ENCODE measurements around the gene MYO1B. TPM values are rescaled to one million over a fixed set of nuclear protein-coding genes. Genes with fewer than 3 reads are reported as not detected.

The MYO1B gene
- polyA plus RNA-seq, 2 donors: 12.9 to 25.6 TPM

GRCh38 chr2:191432121-191432520 is 186.9 kb downstream of the MYO1B start:
- no peaks in the 10 kb centered on the region for H3K27me3 ChIP-seq (ENCODE audit: control insufficient read depth in 1 of 2, insufficient read depth in 2 of 2, low read length in 2 of 2)
- 87 to 88% methylated on average over 4 of the region's 4 CpGs for WGBS, 2 donors
- no peaks in the 10 kb centered on the region for H3K36me3 ChIP-seq (ENCODE audit: control insufficient read depth in 2 of 2, insufficient read depth in 2 of 2, low read length in 1 of 2)
- no peak overlapping the region for H3K4me3 ChIP-seq (ENCODE audit: low read depth in 1 of 2, low read length in 2 of 2)
- no peak overlapping the region for H3K27ac ChIP-seq (ENCODE audit: low read depth in 2 of 2, low read length in 1 of 2)
- peaks cover 0 to 3% of the 10 kb centered on the region in 2 donors for H3K9me3 ChIP-seq (ENCODE audit: control insufficient read depth in 2 of 2, insufficient read depth in 1 of 2, low read depth in 1 of 2, low read length in 1 of 2)
- H3K4me1 ChIP-seq (ENCODE audit: control insufficient read depth in 2 of 2, insufficient read depth in 2 of 2, low read length in 1 of 2): no peaks in the 10 kb centered on the region

- no peaks in the 10 kb centered on the region for H3K36me3 ChIP-seq (ENCODE audit: control insufficient read depth in 2 of 2, insufficient read depth in 2 of 2, low read length in 1 of 2)
- H3K9me3 ChIP-seq (ENCODE audit: control insufficient read depth in 2 of 2, insufficient read depth in 1 of 2, low read depth in 1 of 2, low read length in 1 of 2): peaks cover 0 to 3% of the 10 kb centered on the region in 2 donors
- H3K4me1 ChIP-seq (ENCODE audit: control insufficient read depth in 2 of 2, insufficient read depth in 2 of 2, low read length in 1 of 2): no peaks in the 10 kb centered on the region
- no peaks in the 10 kb centered on the region for H3K27me3 ChIP-seq (ENCODE audit: control insufficient read depth in 1 of 2, insufficient read depth in 2 of 2, low read length in 2 of 2)
- no peak overlapping the region for H3K4me3 ChIP-seq (ENCODE audit: low read depth in 1 of 2, low read length in 2 of 2)
- no peak overlapping the region for H3K27ac ChIP-seq (ENCODE audit: low read depth in 2 of 2, low read length in 1 of 2)
- 79 to 81% methylated on average over 3 of the region's 3 CpGs for WGBS, 2 donors
Measured at GRCh38 chr2:191434072-191434471, 188.9 kb downstream of the MYO1B start.

GRCh38 chr2:191435141-191435540 is 189.9 kb downstream of the MYO1B start:
- Histone ChIP-seq H3K36me3 (ENCODE audit: control insufficient read depth in 2 of 2, insufficient read depth in 2 of 2, low read length in 1 of 2) (no peaks in the 10 kb centered on the region), H3K27me3 (ENCODE audit: control insufficient read depth in 1 of 2, insufficient read depth in 2 of 2, low read length in 2 of 2) (no peaks in the 10 kb centered on the region), H3K4me3 (ENCODE audit: low read depth in 1 of 2, low read length in 2 of 2) (no peak overlapping the region), H3K9me3 (ENCODE audit: control insufficient read depth in 2 of 2, insufficient read depth in 1 of 2, low read depth in 1 of 2, low read length in 1 of 2) (peaks cover 0 to 3% of the 10 kb centered on the region in 2 donors), H3K27ac (ENCODE audit: low read depth in 2 of 2, low read length in 1 of 2) (no peak overlapping the region), H3K4me1 (ENCODE audit: control insufficient read depth in 2 of 2, insufficient read depth in 2 of 2, low read length in 1 of 2) (no peaks in the 10 kb centered on the region)
- WGBS, 2 donors: 90 to 91% methylated on average over 6 of the region's 6 CpGs

- Histone ChIP-seq H3K27me3 (ENCODE audit: control insufficient read depth in 1 of 2, insufficient read depth in 2 of 2, low read length in 2 of 2) (no peaks in the 10 kb centered on the region), H3K36me3 (ENCODE audit: control insufficient read depth in 2 of 2, insufficient read depth in 2 of 2, low read length in 1 of 2) (no peaks in the 10 kb centered on the region), H3K4me1 (ENCODE audit: control insufficient read depth in 2 of 2, insufficient read depth in 2 of 2, low read length in 1 of 2) (no peaks in the 10 kb centered on the region), H3K9me3 (ENCODE audit: control insufficient read depth in 2 of 2, insufficient read depth in 1 of 2, low read depth in 1 of 2, low read length in 1 of 2) (no peaks in the 10 kb centered on the region), H3K27ac (ENCODE audit: low read depth in 2 of 2, low read length in 1 of 2) (peak overlapping the region in 1 of 2 donors; percentile 10), H3K4me3 (ENCODE audit: low read depth in 1 of 2, low read length in 2 of 2) (no peak overlapping the region)
- WGBS, 2 donors: 61 to 63% methylated on average over 6 of the region's 6 CpGs
Measured at GRCh38 chr2:191436368-191437055, 191.3 kb downstream of the MYO1B start.

GRCh38 chr2:191439481-191439880 is 194.3 kb downstream of the MYO1B start:
- H3K4me1 ChIP-seq (ENCODE audit: control insufficient read depth in 2 of 2, insufficient read depth in 2 of 2, low read length in 1 of 2): no peaks in the 10 kb centered on the region
- 72 to 83% methylated on average over 3 of the region's 3 CpGs for WGBS, 2 donors
- H3K4me3 ChIP-seq (ENCODE audit: low read depth in 1 of 2, low read length in 2 of 2): no peak overlapping the region
- H3K9me3 ChIP-seq (ENCODE audit: control insufficient read depth in 2 of 2, insufficient read depth in 1 of 2, low read depth in 1 of 2, low read length in 1 of 2): no peaks in the 10 kb centered on the region
- no peaks in the 10 kb centered on the region for H3K36me3 ChIP-seq (ENCODE audit: control insufficient read depth in 2 of 2, insufficient read depth in 2 of 2, low read length in 1 of 2)
- no peaks in the 10 kb centered on the region for H3K27me3 ChIP-seq (ENCODE audit: control insufficient read depth in 1 of 2, insufficient read depth in 2 of 2, low read length in 2 of 2)
- H3K27ac ChIP-seq (ENCODE audit: low read depth in 2 of 2, low read length in 1 of 2): no peak overlapping the region

- 51 to 61% methylated on average over 14 of the region's 14 CpGs for WGBS, 2 donors
- Histone ChIP-seq H3K27me3 (ENCODE audit: control insufficient read depth in 1 of 2, insufficient read depth in 2 of 2, low read length in 2 of 2) (no peaks in the 10 kb centered on the region), H3K4me1 (ENCODE audit: control insufficient read depth in 2 of 2, insufficient read depth in 2 of 2, low read length in 1 of 2) (no peaks in the 10 kb centered on the region), H3K27ac (ENCODE audit: low read depth in 2 of 2, low read length in 1 of 2) (peak overlapping the region in 1 of 2 donors; percentile 53), H3K9me3 (ENCODE audit: control insufficient read depth in 2 of 2, insufficient read depth in 1 of 2, low read depth in 1 of 2, low read length in 1 of 2) (no peaks in the 10 kb centered on the region), H3K4me3 (ENCODE audit: low read depth in 1 of 2, low read length in 2 of 2) (no peak overlapping the region), H3K36me3 (ENCODE audit: control insufficient read depth in 2 of 2, insufficient read depth in 2 of 2, low read length in 1 of 2) (no peaks in the 10 kb centered on the region)
Measured at GRCh38 chr2:191441496-191442214, 196.5 kb downstream of the MYO1B start.

- no peak overlapping the region for H3K27ac ChIP-seq (ENCODE audit: low read depth in 2 of 2, low read length in 1 of 2)
- no peaks in the 10 kb centered on the region for H3K27me3 ChIP-seq (ENCODE audit: control insufficient read depth in 1 of 2, insufficient read depth in 2 of 2, low read length in 2 of 2)
- H3K4me1 ChIP-seq (ENCODE audit: control insufficient read depth in 2 of 2, insufficient read depth in 2 of 2, low read length in 1 of 2): no peaks in the 10 kb centered on the region
- 48 to 58% methylated on average over 3 of the region's 3 CpGs for WGBS, 2 donors
- H3K9me3 ChIP-seq (ENCODE audit: control insufficient read depth in 2 of 2, insufficient read depth in 1 of 2, low read depth in 1 of 2, low read length in 1 of 2): peaks cover 0 to 3% of the 10 kb centered on the region in 2 donors
- H3K36me3 ChIP-seq (ENCODE audit: control insufficient read depth in 2 of 2, insufficient read depth in 2 of 2, low read length in 1 of 2): no peaks in the 10 kb centered on the region
- no peak overlapping the region for H3K4me3 ChIP-seq (ENCODE audit: low read depth in 1 of 2, low read length in 2 of 2)
Measured at GRCh38 chr2:191443446-191443845, 198.2 kb downstream of the MYO1B start.

GRCh38 chr2:191446910-191447309 is 201.7 kb downstream of the MYO1B start:
- no peak overlapping the region for H3K27ac ChIP-seq (ENCODE audit: low read depth in 2 of 2, low read length in 1 of 2)
- H3K4me1 ChIP-seq (ENCODE audit: control insufficient read depth in 2 of 2, insufficient read depth in 2 of 2, low read length in 1 of 2): no peaks in the 10 kb centered on the region
- H3K27me3 ChIP-seq (ENCODE audit: control insufficient read depth in 1 of 2, insufficient read depth in 2 of 2, low read length in 2 of 2): no peaks in the 10 kb centered on the region
- no peak overlapping the region for H3K4me3 ChIP-seq (ENCODE audit: low read depth in 1 of 2, low read length in 2 of 2)
- H3K9me3 ChIP-seq (ENCODE audit: control insufficient read depth in 2 of 2, insufficient read depth in 1 of 2, low read depth in 1 of 2, low read length in 1 of 2): peaks cover 0 to 3% of the 10 kb centered on the region in 2 donors
- WGBS, 2 donors: 38 to 49% methylated on average over 2 of the region's 2 CpGs
- no peaks in the 10 kb centered on the region for H3K36me3 ChIP-seq (ENCODE audit: control insufficient read depth in 2 of 2, insufficient read depth in 2 of 2, low read length in 1 of 2)

- no peak overlapping the region for H3K4me3 ChIP-seq (ENCODE audit: low read depth in 1 of 2, low read length in 2 of 2)
- H3K27me3 ChIP-seq (ENCODE audit: control insufficient read depth in 1 of 2, insufficient read depth in 2 of 2, low read length in 2 of 2): no peaks in the 10 kb centered on the region
- peaks cover 0 to 4% of the 10 kb centered on the region in 2 donors for H3K9me3 ChIP-seq (ENCODE audit: control insufficient read depth in 2 of 2, insufficient read depth in 1 of 2, low read depth in 1 of 2, low read length in 1 of 2)
- H3K4me1 ChIP-seq (ENCODE audit: control insufficient read depth in 2 of 2, insufficient read depth in 2 of 2, low read length in 1 of 2): no peaks in the 10 kb centered on the region
- WGBS, 2 donors: 84 to 89% methylated on average over 5 of the region's 5 CpGs
- H3K36me3 ChIP-seq (ENCODE audit: control insufficient read depth in 2 of 2, insufficient read depth in 2 of 2, low read length in 1 of 2): no peaks in the 10 kb centered on the region
- no peak overlapping the region for H3K27ac ChIP-seq (ENCODE audit: low read depth in 2 of 2, low read length in 1 of 2)
Measured at GRCh38 chr2:191451116-191451515, 205.9 kb downstream of the MYO1B start.

GRCh38 chr2:191452065-191452464 is 206.9 kb downstream of the MYO1B start:
- WGBS, 2 donors: 79 to 88% methylated on average over 3 of the region's 3 CpGs
- no peak overlapping the region for H3K4me3 ChIP-seq (ENCODE audit: low read depth in 1 of 2, low read length in 2 of 2)

More at GRCh38 chr2:191452065-191452464, 206.9 kb downstream of the MYO1B start:
- Histone ChIP-seq H3K27ac (ENCODE audit: low read depth in 2 of 2, low read length in 1 of 2) (no peak overlapping the region), H3K27me3 (ENCODE audit: control insufficient read depth in 1 of 2, insufficient read depth in 2 of 2, low read length in 2 of 2) (no peaks in the 10 kb centered on the region), H3K36me3 (ENCODE audit: control insufficient read depth in 2 of 2, insufficient read depth in 2 of 2, low read length in 1 of 2) (no peaks in the 10 kb centered on the region), H3K9me3 (ENCODE audit: control insufficient read depth in 2 of 2, insufficient read depth in 1 of 2, low read depth in 1 of 2, low read length in 1 of 2) (peaks cover 0 to 4% of the 10 kb centered on the region in 2 donors), H3K4me1 (ENCODE audit: control insufficient read depth in 2 of 2, insufficient read depth in 2 of 2, low read length in 1 of 2) (no peaks in the 10 kb centered on the region)
